Right lobe of liver (tissue), 4 donors: ENCODE data around the gene ZFP90.

Experiments used
- CTCF ChIP-seq, 4 donors: fragments of 200-600 bp in 3 of 4; fragments of 450-650 bp in 1 of 4; IDR thresholded peaks; one replicate each; pipeline versions ENCODE4 v1.5.1 to v1.8.0; 2016 to 2022; ENCODE audit warnings: antibody characterized with exemption in 4 of 4, mild to moderate bottlenecking in 2 of 4
- POLR2A ChIP-seq: fragments of 450-650 bp; IDR thresholded peaks from one replicate; pipeline ENCODE4 v1.6.1; 2017; ENCODE audit warnings: antibody characterized with exemption, mild to moderate bottlenecking
- donor health status: DM: no; HTN: no; CAD: no.
- donor health status: DM: no; HTN: no; CAD: no.
- donor health status: DM: no; HTN: yes; CAD: no.

GRCh38 chr16:68526143-68526781 lies 12.8 kb upstream of the ZFP90 start:
- TF ChIP-seq POLR2A (no peak), CTCF (IDR thresholded peaks at IDR 0.05) (no peak)
